B cell (primary cell): Measurements from ENCODE around the gene RPA1. TPM values are rescaled to one million over a fixed set of nuclear protein-coding genes. Genes with fewer than 3 reads are reported as not detected.

Experiments used
- ATAC-seq: fragments of 200-7000 bp; cut with Tn5 transposase; one replicate; pipeline ENCODE4 v1.10.0; 2021; ENCODE audit warnings: low read depth, mild to moderate bottlenecking, moderate number of reproducible peaks, moderate library complexity
- CTCF ChIA-PET: fragments of 350-600 bp; sonication (Branson Sonifier 250); formaldehyde crosslinking; loops from one replicate; lab custom pipeline; 2021; ENCODE audit warnings: antibody characterized with exemption, inconsistent platforms; lab: Charles Lee
- POLR2A ChIA-PET: fragments of 350-600 bp; sonication (Branson Sonifier 250); formaldehyde crosslinking; loops from one replicate; lab custom pipeline; 2021; ENCODE audit warnings: antibody characterized with exemption; lab: Charles Lee
- DNase-seq: peaks from one replicate; pipeline ENCODE4 v3.0.0; 2013
- H2AFZ ChIP-seq: 2 replicates; pipeline ENCODE4 v1.6.1; 2012; ENCODE audit warnings: mild to moderate bottlenecking, low read depth, low read length; ENCODE audit not compliant: insufficient read depth, poor library complexity, severe bottlenecking
- H3K27ac ChIP-seq, 2 donors: 1 replicate in 1 of 2; 2 replicates in 1 of 2; pipeline ENCODE4 v1.5.1; 2012 to 2013; ENCODE audit warnings: low read length in 2 of 2, mild to moderate bottlenecking in 2 of 2, moderate library complexity in 1 of 2
- H3K27me3 ChIP-seq, 4 experiments: fragments of 200-600 bp in 1 of 4; sonication (generic) in 1 of 4; replicated peaks in 1 of 4; 1 replicate in 2 of 4; 2 replicates in 2 of 4; pipeline versions ENCODE4 v1.6.1 to v1.7.0; 2013 to 2016; ENCODE audit warnings: low read length in 3 of 4, mild to moderate bottlenecking in 2 of 4, mixed read lengths in 1 of 4, moderate library complexity in 1 of 4; ENCODE audit not compliant: insufficient read depth in 4 of 4, control insufficient read depth in 3 of 4; ENCODE audit errors: control extremely low read depth in 1 of 4
- H3K36me3 ChIP-seq, 2 experiments: replicated peaks in 1 of 2; 1 replicate in 1 of 2; 2 replicates in 1 of 2; pipeline versions ENCODE4 v1.6.1 to v1.7.1; 2013; ENCODE audit warnings: low read length in 1 of 2; ENCODE audit not compliant: insufficient read depth in 2 of 2, control insufficient read depth in 1 of 2; ENCODE audit errors: control extremely low read depth in 1 of 2, extremely low read depth in 1 of 2
- H3K4me1 ChIP-seq, 2 donors: fragments of 200-600 bp in 1 of 2; sonication (generic) in 1 of 2; 1 replicate in 1 of 2; 2 replicates in 1 of 2; pipeline versions ENCODE4 v1.5.1 to v1.6.1; 2013 to 2017; ENCODE audit warnings: low read length in 2 of 2; ENCODE audit not compliant: control insufficient read depth in 2 of 2, insufficient read depth in 2 of 2
- H3K4me2 ChIP-seq: replicated peaks from 2 replicates; pipeline ENCODE3; 2012; ENCODE audit warnings: mild to moderate bottlenecking, low read depth, low read length; ENCODE audit not compliant: poor library complexity, severe bottlenecking
- H3K4me3 ChIP-seq, 5 experiments: fragments of 200-600 bp in 1 of 5; sonication (generic) in 1 of 5; 1 replicate in 3 of 5; 2 replicates in 2 of 5; pipeline versions ENCODE4 v1.5.1 to v1.7.0; 2011 to 2016; ENCODE audit warnings: low read length in 4 of 5, mild to moderate bottlenecking in 4 of 5, low read depth in 2 of 5, control low read depth in 1 of 5, moderate library complexity in 1 of 5; ENCODE audit not compliant: insufficient read depth in 1 of 5; ENCODE audit errors: control extremely low read depth in 1 of 5, extremely low read depth in 1 of 5
- H3K79me2 ChIP-seq: fragments of 200-600 bp; sonication (generic); one replicate; pipeline ENCODE4 v1.6.0; 2016; ENCODE audit warnings: low read length; ENCODE audit not compliant: control insufficient read depth, insufficient read depth
- H3K9ac ChIP-seq: fragments of 200-600 bp; sonication (generic); 2 replicates; pipeline ENCODE4 v1.6.1; 2017; ENCODE audit warnings: mild to moderate bottlenecking, low read length, moderate library complexity
- H3K9me3 ChIP-seq, 3 donors: one replicate each; pipeline versions ENCODE4 v1.6.1 to v1.7.1; 2013; ENCODE audit warnings: low read length in 2 of 3; ENCODE audit not compliant: control insufficient read depth in 2 of 3, insufficient read depth in 1 of 3; ENCODE audit errors: control extremely low read depth in 1 of 3
- H4K20me1 ChIP-seq: 2 replicates; pipeline ENCODE4 v1.6.0; 2012; ENCODE audit warnings: mild to moderate bottlenecking, low read length; ENCODE audit not compliant: insufficient read depth, control insufficient read depth, poor library complexity, severe bottlenecking
- H3K27ac Mint-ChIP-seq: one replicate; pipeline ENCODE4 v1.8.0; 2021; ENCODE audit warnings: mixed read lengths
- H3K27me3 Mint-ChIP-seq: one replicate; pipeline ENCODE4 v1.8.0; 2021; ENCODE audit warnings: mixed read lengths
- H3K4me1 Mint-ChIP-seq: one replicate; pipeline ENCODE4 v1.8.0; 2021; ENCODE audit warnings: mixed read lengths
- H3K4me3 Mint-ChIP-seq: one replicate; pipeline ENCODE4 v1.8.0; 2021; ENCODE audit warnings: mixed read lengths
- H3K9me3 Mint-ChIP-seq: one replicate; pipeline ENCODE4 v1.8.0; 2022; ENCODE audit warnings: mixed read lengths; ENCODE audit not compliant: insufficient read depth
- EZH2 ChIP-seq: IDR thresholded peaks from 2 replicates; pipeline ENCODE4 v1.6.1; 2012; ENCODE audit warnings: borderline replicate concordance, low read depth, mild to moderate bottlenecking, moderate library complexity, low read length; ENCODE audit not compliant: insufficient read depth, poor library complexity, severe bottlenecking
- WGBS: methylation state at CpG from one replicate; pipeline ENCODE4 v1.1.5; 2013; ENCODE audit warnings: missing lambda C conversion rate; ENCODE audit not compliant: insufficient coverage; 5-methylcytosine and 5-hydroxymethylcytosine counted together
- intact Hi-C: fragments of 100-400 bp; cut with micrococcal nuclease; formaldehyde crosslinking; loops from one replicate; pipeline ENCODE4 v1.10.0; 2022
- polyA plus RNA-seq: library from polyadenylated mRNA; depleted of rRNA; stranded (reverse); fragments of >200 nt; gene quantifications from 2 replicates; pipeline ENCODE4 v1.2.3, GENCODE V29; 2012
- total RNA-seq, 2 donors: library from RNA; stranded (reverse); fragments of 120-200 nt in 1 of 2; gene quantifications; 1 replicate in 1 of 2; 2 replicates in 1 of 2; pipeline versions ENCODE4 v1.2.3 to v1.2.4, GENCODE V29; 2013 to 2022
- TF ChIP-seq, protein P1 (sequence below): fragments of 200-600 bp; IDR thresholded peaks from one replicate; pipeline ENCODE4 v1.8.0; 2022; ENCODE audit warnings: antibody characterized with exemption, mild to moderate bottlenecking

RPA1 gene
- total and polyA plus RNA-seq, 2 donors (not counting 1 experiment from before 2014, with no cell fraction given): 27.0 to 94.5 TPM

DNA sequence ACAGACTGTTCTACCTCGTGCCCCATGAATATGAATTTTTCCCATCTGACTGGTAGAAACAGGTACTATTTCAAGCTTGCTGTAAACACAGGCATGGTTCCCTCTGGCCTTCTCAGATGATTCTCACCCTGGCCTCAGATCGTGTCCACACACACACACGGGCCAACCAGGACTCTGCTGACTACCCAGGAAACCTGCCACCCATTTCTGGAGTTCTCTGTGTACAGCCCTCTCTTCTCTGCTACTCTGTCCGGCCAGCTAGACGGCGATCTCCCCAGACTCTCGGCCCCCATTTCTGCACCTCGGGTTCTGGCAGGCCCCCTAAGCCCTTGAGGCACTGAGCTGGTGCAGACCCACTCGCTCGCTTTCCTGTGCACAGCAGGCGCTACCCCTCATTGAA, 31.2 kb downstream of the RPA1 start:
- Histone ChIP-seq H3K27ac (no peak overlapping the region), H4K20me1 (no peaks in the 10 kb centered on the region), H3K27me3 (no peaks in the 10 kb centered on the region), H3K36me3 (peaks cover 3 to 12% of the 10 kb centered on the region in 2 experiments), H3K4me1 (no peaks in the 10 kb centered on the region), H3K9me3 (no peaks in the 10 kb centered on the region), H3K79me2 (no peaks in the 10 kb centered on the region), H3K9ac (no peak overlapping the region), H3K4me3 (no peak overlapping the region), H2AFZ (no peak overlapping the region), H3K4me2 (no peak overlapping the region)
- ChIA-PET POLR2A (interaction anchor here (0.6 kb wide), 1 partner anchor 95 kb away, joined by 4 read pairs; no protein-coding TSS in a partner anchor), CTCF (interaction anchor here (2.6 to 5.7 kb wide), 2 partner anchors 139 to 192 kb away, joined by 13 to 50 read pairs; no protein-coding TSS in a partner anchor)
- DNase-seq (no peak), ATAC-seq (no peak)
- no peak overlapping the region for H3K4me3 Mint-ChIP-seq
- H3K9me3 Mint-ChIP-seq: no peaks in the 10 kb centered on the region
- H3K4me1 Mint-ChIP-seq: no peaks in the 10 kb centered on the region
- H3K27me3 Mint-ChIP-seq: no peaks in the 10 kb centered on the region
- intact Hi-C loops: no loop called here
- no peak for TF ChIP-seq EZH2
- TF ChIP-seq, protein P1, sequence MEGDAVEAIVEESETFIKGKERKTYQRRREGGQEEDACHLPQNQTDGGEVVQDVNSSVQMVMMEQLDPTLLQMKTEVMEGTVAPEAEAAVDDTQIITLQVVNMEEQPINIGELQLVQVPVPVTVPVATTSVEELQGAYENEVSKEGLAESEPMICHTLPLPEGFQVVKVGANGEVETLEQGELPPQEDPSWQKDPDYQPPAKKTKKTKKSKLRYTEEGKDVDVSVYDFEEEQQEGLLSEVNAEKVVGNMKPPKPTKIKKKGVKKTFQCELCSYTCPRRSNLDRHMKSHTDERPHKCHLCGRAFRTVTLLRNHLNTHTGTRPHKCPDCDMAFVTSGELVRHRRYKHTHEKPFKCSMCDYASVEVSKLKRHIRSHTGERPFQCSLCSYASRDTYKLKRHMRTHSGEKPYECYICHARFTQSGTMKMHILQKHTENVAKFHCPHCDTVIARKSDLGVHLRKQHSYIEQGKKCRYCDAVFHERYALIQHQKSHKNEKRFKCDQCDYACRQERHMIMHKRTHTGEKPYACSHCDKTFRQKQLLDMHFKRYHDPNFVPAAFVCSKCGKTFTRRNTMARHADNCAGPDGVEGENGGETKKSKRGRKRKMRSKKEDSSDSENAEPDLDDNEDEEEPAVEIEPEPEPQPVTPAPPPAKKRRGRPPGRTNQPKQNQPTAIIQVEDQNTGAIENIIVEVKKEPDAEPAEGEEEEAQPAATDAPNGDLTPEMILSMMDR: no peak
- WGBS: 100% methylated on average over 6 of the region's 11 CpGs
- H3K27ac Mint-ChIP-seq: no peak overlapping the region

DNA sequence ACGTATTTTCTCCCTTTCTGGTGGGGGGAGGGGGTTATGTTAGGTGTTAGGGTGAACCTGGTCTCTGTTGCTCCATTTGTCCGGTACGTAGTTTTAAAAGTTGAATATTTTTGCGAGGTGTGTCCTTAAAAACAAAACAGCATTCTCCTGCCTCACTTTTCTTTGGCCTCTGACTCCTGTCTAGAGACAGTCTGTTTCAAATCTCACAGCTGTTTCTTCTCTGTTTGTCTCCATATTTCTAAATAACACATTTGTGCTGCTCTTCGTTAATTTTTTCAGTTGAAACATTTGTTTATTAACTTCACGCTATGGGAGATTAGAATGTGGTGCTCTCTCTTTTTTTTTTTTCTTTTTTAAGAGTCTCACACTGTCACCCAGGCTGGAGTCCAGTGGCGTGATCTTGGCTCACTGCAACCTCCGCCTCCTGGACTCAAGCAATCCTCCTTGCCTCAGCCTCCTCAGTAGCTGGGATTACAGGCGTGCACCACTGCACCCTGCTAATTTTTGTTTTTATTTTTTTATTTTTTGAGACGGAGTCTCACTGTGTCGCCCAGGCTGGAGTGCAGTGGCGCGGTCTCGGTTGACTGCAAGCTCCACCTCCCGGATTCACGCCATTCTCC, 31.7 kb downstream of the RPA1 start:
- CTCF ChIA-PET: interaction anchor here (0.7 to 5.7 kb wide), 5 partner anchors 140 to 581 kb away, joined by 3 to 50 read pairs (median 5); no protein-coding TSS in a partner anchor
- intact Hi-C loops: no loop called here
- no peaks in the 10 kb centered on the region for H3K9me3 Mint-ChIP-seq
- TF ChIP-seq, protein P1: no peak
- no peak for TF ChIP-seq EZH2
- no peaks in the 10 kb centered on the region for H3K9me3 ChIP-seq
- H2AFZ ChIP-seq: no peak overlapping the region
- ATAC-seq (no peak), DNase-seq (no peak)
- H3K4me2 ChIP-seq: no peak overlapping the region
- H3K4me1 Mint-ChIP-seq: no peaks in the 10 kb centered on the region
- 99% methylated on average over 11 of the region's 16 CpGs for WGBS
- H3K27me3 Mint-ChIP-seq: no peaks in the 10 kb centered on the region
- no peaks in the 10 kb centered on the region for H4K20me1 ChIP-seq
- no peak overlapping the region for H3K9ac ChIP-seq
- no peak overlapping the region for H3K4me3 Mint-ChIP-seq
- H3K36me3 ChIP-seq: peaks cover 3 to 10% of the 10 kb centered on the region in 2 experiments
- H3K27me3 ChIP-seq: no peaks in the 10 kb centered on the region
- H3K27ac Mint-ChIP-seq: no peak overlapping the region
- no peaks in the 10 kb centered on the region for H3K4me1 ChIP-seq
- no peak overlapping the region for H3K27ac ChIP-seq
- H3K79me2 ChIP-seq: no peaks in the 10 kb centered on the region
- POLR2A ChIA-PET: interaction anchor here (0.6 kb wide), 1 partner anchor 95 kb away, joined by 4 read pairs; no protein-coding TSS in a partner anchor
- H3K4me3 ChIP-seq: no peak overlapping the region
